B cell (primary cell): ENCODE data around the gene WBP1L. TPM values are rescaled to one million over a fixed set of nuclear protein-coding genes. Genes with fewer than 3 reads are reported as not detected.

Source experiments
- ATAC-seq: fragments of 200-7000 bp; cut with Tn5 transposase; one replicate; pipeline ENCODE4 v1.10.0; 2021; ENCODE audit warnings: low read depth, mild to moderate bottlenecking, moderate number of reproducible peaks, moderate library complexity
- CTCF ChIA-PET: fragments of 350-600 bp; sonication (Branson Sonifier 250); formaldehyde crosslinking; loops from one replicate; lab custom pipeline; 2021; ENCODE audit warnings: antibody characterized with exemption, inconsistent platforms; lab: Charles Lee
- POLR2A ChIA-PET: fragments of 350-600 bp; sonication (Branson Sonifier 250); formaldehyde crosslinking; loops from one replicate; lab custom pipeline; 2021; ENCODE audit warnings: antibody characterized with exemption; lab: Charles Lee
- DNase-seq: peaks from one replicate; pipeline ENCODE4 v3.0.0; 2013
- H2AFZ ChIP-seq: 2 replicates; pipeline ENCODE4 v1.6.1; 2012; ENCODE audit warnings: mild to moderate bottlenecking, low read depth, low read length; ENCODE audit not compliant: insufficient read depth, poor library complexity, severe bottlenecking
- H3K27ac ChIP-seq, 2 donors: 1 replicate in 1 of 2; 2 replicates in 1 of 2; pipeline ENCODE4 v1.5.1; 2012 to 2013; ENCODE audit warnings: low read length in 2 of 2, mild to moderate bottlenecking in 2 of 2, moderate library complexity in 1 of 2
- H3K27me3 ChIP-seq, 4 experiments: fragments of 200-600 bp in 1 of 4; sonication (generic) in 1 of 4; replicated peaks in 1 of 4; 1 replicate in 2 of 4; 2 replicates in 2 of 4; pipeline versions ENCODE4 v1.6.1 to v1.7.0; 2013 to 2016; ENCODE audit warnings: low read length in 3 of 4, mild to moderate bottlenecking in 2 of 4, mixed read lengths in 1 of 4, moderate library complexity in 1 of 4; ENCODE audit not compliant: insufficient read depth in 4 of 4, control insufficient read depth in 3 of 4; ENCODE audit errors: control extremely low read depth in 1 of 4
- H3K36me3 ChIP-seq, 2 experiments: replicated peaks in 1 of 2; 1 replicate in 1 of 2; 2 replicates in 1 of 2; pipeline versions ENCODE4 v1.6.1 to v1.7.1; 2013; ENCODE audit warnings: low read length in 1 of 2; ENCODE audit not compliant: insufficient read depth in 2 of 2, control insufficient read depth in 1 of 2; ENCODE audit errors: control extremely low read depth in 1 of 2, extremely low read depth in 1 of 2
- H3K4me1 ChIP-seq, 2 donors: fragments of 200-600 bp in 1 of 2; sonication (generic) in 1 of 2; 1 replicate in 1 of 2; 2 replicates in 1 of 2; pipeline versions ENCODE4 v1.5.1 to v1.6.1; 2013 to 2017; ENCODE audit warnings: low read length in 2 of 2; ENCODE audit not compliant: control insufficient read depth in 2 of 2, insufficient read depth in 2 of 2
- H3K4me2 ChIP-seq: replicated peaks from 2 replicates; pipeline ENCODE3; 2012; ENCODE audit warnings: mild to moderate bottlenecking, low read depth, low read length; ENCODE audit not compliant: poor library complexity, severe bottlenecking
- H3K4me3 ChIP-seq, 5 experiments: fragments of 200-600 bp in 1 of 5; sonication (generic) in 1 of 5; 1 replicate in 3 of 5; 2 replicates in 2 of 5; pipeline versions ENCODE4 v1.5.1 to v1.7.0; 2011 to 2016; ENCODE audit warnings: low read length in 4 of 5, mild to moderate bottlenecking in 4 of 5, low read depth in 2 of 5, control low read depth in 1 of 5, moderate library complexity in 1 of 5; ENCODE audit not compliant: insufficient read depth in 1 of 5; ENCODE audit errors: control extremely low read depth in 1 of 5, extremely low read depth in 1 of 5
- H3K79me2 ChIP-seq: fragments of 200-600 bp; sonication (generic); one replicate; pipeline ENCODE4 v1.6.0; 2016; ENCODE audit warnings: low read length; ENCODE audit not compliant: control insufficient read depth, insufficient read depth
- H3K9ac ChIP-seq: fragments of 200-600 bp; sonication (generic); 2 replicates; pipeline ENCODE4 v1.6.1; 2017; ENCODE audit warnings: mild to moderate bottlenecking, low read length, moderate library complexity
- H3K9me3 ChIP-seq, 3 donors: one replicate each; pipeline versions ENCODE4 v1.6.1 to v1.7.1; 2013; ENCODE audit warnings: low read length in 2 of 3; ENCODE audit not compliant: control insufficient read depth in 2 of 3, insufficient read depth in 1 of 3; ENCODE audit errors: control extremely low read depth in 1 of 3
- H4K20me1 ChIP-seq: 2 replicates; pipeline ENCODE4 v1.6.0; 2012; ENCODE audit warnings: mild to moderate bottlenecking, low read length; ENCODE audit not compliant: insufficient read depth, control insufficient read depth, poor library complexity, severe bottlenecking
- H3K27ac Mint-ChIP-seq: one replicate; pipeline ENCODE4 v1.8.0; 2021; ENCODE audit warnings: mixed read lengths
- H3K27me3 Mint-ChIP-seq: one replicate; pipeline ENCODE4 v1.8.0; 2021; ENCODE audit warnings: mixed read lengths
- H3K4me1 Mint-ChIP-seq: one replicate; pipeline ENCODE4 v1.8.0; 2021; ENCODE audit warnings: mixed read lengths
- H3K4me3 Mint-ChIP-seq: one replicate; pipeline ENCODE4 v1.8.0; 2021; ENCODE audit warnings: mixed read lengths
- H3K9me3 Mint-ChIP-seq: one replicate; pipeline ENCODE4 v1.8.0; 2022; ENCODE audit warnings: mixed read lengths; ENCODE audit not compliant: insufficient read depth
- EZH2 ChIP-seq: IDR thresholded peaks from 2 replicates; pipeline ENCODE4 v1.6.1; 2012; ENCODE audit warnings: borderline replicate concordance, low read depth, mild to moderate bottlenecking, moderate library complexity, low read length; ENCODE audit not compliant: insufficient read depth, poor library complexity, severe bottlenecking
- WGBS: methylation state at CpG from one replicate; pipeline ENCODE4 v1.1.5; 2013; ENCODE audit warnings: missing lambda C conversion rate; ENCODE audit not compliant: insufficient coverage; 5-methylcytosine and 5-hydroxymethylcytosine counted together
- intact Hi-C: fragments of 100-400 bp; cut with micrococcal nuclease; formaldehyde crosslinking; loops from one replicate; pipeline ENCODE4 v1.10.0; 2022
- polyA plus RNA-seq: library from polyadenylated mRNA; depleted of rRNA; stranded (reverse); fragments of >200 nt; gene quantifications from 2 replicates; pipeline ENCODE4 v1.2.3, GENCODE V29; 2012
- total RNA-seq, 2 donors: library from RNA; stranded (reverse); fragments of 120-200 nt in 1 of 2; gene quantifications; 1 replicate in 1 of 2; 2 replicates in 1 of 2; pipeline versions ENCODE4 v1.2.3 to v1.2.4, GENCODE V29; 2013 to 2022
- TF ChIP-seq, protein P1 (sequence below): fragments of 200-600 bp; IDR thresholded peaks from one replicate; pipeline ENCODE4 v1.8.0; 2022; ENCODE audit warnings: antibody characterized with exemption, mild to moderate bottlenecking

WBP1L gene
- total and polyA plus RNA-seq, 2 donors (not counting 1 experiment from before 2014, with no cell fraction given), result 14.3 to 43.2 TPM

- H4K20me1 ChIP-seq, result no peaks in the 10 kb centered on the region
- no peak overlapping the region for H3K9ac ChIP-seq
- no peak overlapping the region for H3K4me2 ChIP-seq
- intact Hi-C loops, result no loop called here
- no peaks in the 10 kb centered on the region for H3K27me3 ChIP-seq
- no peak overlapping the region for H3K27ac ChIP-seq
- ChIA-PET POLR2A (no interaction called here), CTCF (interaction anchor here (0.6 to 2.9 kb wide), 3 partner anchors 39 to 249 kb away, joined by 3 to 14 read pairs (median 5); no protein-coding TSS in a partner anchor)
- H3K4me3 ChIP-seq, result no peak overlapping the region
- Mint-ChIP-seq H3K9me3 (peaks cover 3% of the 10 kb centered on the region), H3K27ac (no peak overlapping the region), H3K4me3 (no peak overlapping the region), H3K4me1 (no peaks in the 10 kb centered on the region), H3K27me3 (no peaks in the 10 kb centered on the region)
- H3K36me3 ChIP-seq, result peaks cover 0 to 31% of the 10 kb centered on the region in 2 experiments
- no peaks in the 10 kb centered on the region for H3K9me3 ChIP-seq
- TF ChIP-seq, protein P1, sequence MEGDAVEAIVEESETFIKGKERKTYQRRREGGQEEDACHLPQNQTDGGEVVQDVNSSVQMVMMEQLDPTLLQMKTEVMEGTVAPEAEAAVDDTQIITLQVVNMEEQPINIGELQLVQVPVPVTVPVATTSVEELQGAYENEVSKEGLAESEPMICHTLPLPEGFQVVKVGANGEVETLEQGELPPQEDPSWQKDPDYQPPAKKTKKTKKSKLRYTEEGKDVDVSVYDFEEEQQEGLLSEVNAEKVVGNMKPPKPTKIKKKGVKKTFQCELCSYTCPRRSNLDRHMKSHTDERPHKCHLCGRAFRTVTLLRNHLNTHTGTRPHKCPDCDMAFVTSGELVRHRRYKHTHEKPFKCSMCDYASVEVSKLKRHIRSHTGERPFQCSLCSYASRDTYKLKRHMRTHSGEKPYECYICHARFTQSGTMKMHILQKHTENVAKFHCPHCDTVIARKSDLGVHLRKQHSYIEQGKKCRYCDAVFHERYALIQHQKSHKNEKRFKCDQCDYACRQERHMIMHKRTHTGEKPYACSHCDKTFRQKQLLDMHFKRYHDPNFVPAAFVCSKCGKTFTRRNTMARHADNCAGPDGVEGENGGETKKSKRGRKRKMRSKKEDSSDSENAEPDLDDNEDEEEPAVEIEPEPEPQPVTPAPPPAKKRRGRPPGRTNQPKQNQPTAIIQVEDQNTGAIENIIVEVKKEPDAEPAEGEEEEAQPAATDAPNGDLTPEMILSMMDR, result no peak
- no peak for TF ChIP-seq EZH2
- H2AFZ ChIP-seq, result no peak overlapping the region
- ATAC-seq, result no peak
- no peaks in the 10 kb centered on the region for H3K4me1 ChIP-seq
- peaks cover 13% of the 10 kb centered on the region for H3K79me2 ChIP-seq
- DNase-seq, result no peak
- WGBS, result 92% methylated on average over 6 of the region's 13 CpGs
Measured at GRCh38 chr10:102727037-102727818, 16.5 kb upstream of the WBP1L start.
